Activated naive CD8-positive, alpha-beta T cell treated with anti-CD3 and anti-CD28 coated beads for 36 hours (primary cell): ENCODE measurements around the gene MTR. TPM values are rescaled to one million over a fixed set of nuclear protein-coding genes. Genes with fewer than 3 reads are reported as not detected.

ENCODE experiments used
- DNase-seq: peaks from one replicate; pipeline ENCODE4 v3.0.0; 2021
- H3K27ac Mint-ChIP-seq: one replicate; pipeline ENCODE4 v1.8.0; 2022; ENCODE audit warnings: mild to moderate bottlenecking, moderate library complexity, mixed read lengths
- H3K27me3 Mint-ChIP-seq: one replicate; pipeline ENCODE4 v1.8.0; 2022; ENCODE audit warnings: mild to moderate bottlenecking, mixed read lengths
- H3K36me3 Mint-ChIP-seq: one replicate; pipeline ENCODE4 v1.8.0; 2021; ENCODE audit warnings: mild to moderate bottlenecking, mixed read lengths
- H3K4me1 Mint-ChIP-seq: one replicate; pipeline ENCODE4 v1.8.0; 2021; ENCODE audit warnings: mixed read lengths
- H3K4me3 Mint-ChIP-seq: one replicate; pipeline ENCODE4 v1.8.0; 2022; ENCODE audit warnings: mild to moderate bottlenecking, moderate library complexity, mixed read lengths
- H3K9me3 Mint-ChIP-seq: one replicate; pipeline ENCODE4 v1.8.0; 2022; ENCODE audit warnings: mixed read lengths
- total RNA-seq, 2 experiments: library from RNA; stranded (reverse); gene quantifications; one replicate each; pipeline ENCODE4 v1.2.3, GENCODE V29; 2021

The MTR gene
- total RNA-seq, 2 experiments from 2014 or later = 60.2 to 62.8 TPM

- Mint-ChIP-seq H3K4me1 (peaks cover 6% of the 10 kb centered on the region), H3K9me3 (peaks cover 9% of the 10 kb centered on the region), H3K36me3 (peaks cover 21% of the 10 kb centered on the region), H3K27ac (no peak overlapping the region), H3K4me3 (no peak overlapping the region), H3K27me3 (no peaks in the 10 kb centered on the region)
- no peak for DNase-seq
Observed at GRCh38 chr1:236914375-236914774, 119.3 kb downstream of the MTR start.

- peaks cover 9% of the 10 kb centered on the region for H3K9me3 Mint-ChIP-seq
- H3K36me3 Mint-ChIP-seq = peaks cover 27% of the 10 kb centered on the region
- no peaks in the 10 kb centered on the region for H3K27me3 Mint-ChIP-seq
- H3K4me1 Mint-ChIP-seq = peaks cover 6% of the 10 kb centered on the region
- DNase-seq = no peak
- H3K4me3 Mint-ChIP-seq = no peak overlapping the region
- H3K27ac Mint-ChIP-seq = no peak overlapping the region
Observed at GRCh38 chr1:236916131-236916800, 121.2 kb downstream of the MTR start.

GRCh38 chr1:236917448-236917847 is 122.4 kb downstream of the MTR start:
- Mint-ChIP-seq H3K27ac (no peak overlapping the region), H3K36me3 (peaks cover 30% of the 10 kb centered on the region), H3K9me3 (peaks cover 9% of the 10 kb centered on the region), H3K4me1 (peaks cover 6% of the 10 kb centered on the region), H3K4me3 (no peak overlapping the region), H3K27me3 (no peaks in the 10 kb centered on the region)
- DNase-seq = no peak

DNA sequence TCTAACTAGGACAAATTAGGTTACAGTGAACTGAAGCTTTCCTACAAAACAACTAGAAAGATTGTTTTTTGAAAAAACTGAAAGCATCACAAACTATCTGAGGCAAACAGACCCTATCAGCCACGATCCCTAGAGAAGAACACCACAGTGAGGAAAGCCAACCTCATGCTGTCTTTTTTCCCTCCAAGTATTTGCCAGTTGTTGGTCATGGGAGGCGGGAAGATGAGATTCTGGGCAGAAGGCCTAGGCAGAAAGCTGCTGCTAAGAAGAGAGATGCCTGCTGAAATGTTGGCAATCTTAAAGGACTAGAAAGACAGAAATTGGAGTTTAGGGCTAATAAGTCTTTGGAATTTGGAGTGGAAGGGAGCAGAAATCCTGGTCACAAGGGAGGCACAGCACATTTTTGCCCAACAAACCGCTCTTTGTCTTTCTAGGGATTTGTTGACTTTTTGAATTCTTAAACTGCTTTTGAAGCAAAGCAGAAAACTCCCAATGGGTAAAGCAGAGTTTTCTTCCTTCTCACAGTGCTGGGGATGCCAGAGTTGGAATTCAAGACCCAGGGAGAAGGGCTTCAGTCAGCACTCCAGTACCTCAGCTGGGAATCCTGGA is 125.3 kb downstream of the MTR start:
- no peak for DNase-seq
- Mint-ChIP-seq H3K36me3 (peaks cover 26% of the 10 kb centered on the region), H3K27ac (no peak overlapping the region), H3K4me3 (no peak overlapping the region), H3K27me3 (no peaks in the 10 kb centered on the region), H3K9me3 (peaks cover 9% of the 10 kb centered on the region), H3K4me1 (no peaks in the 10 kb centered on the region)

GRCh38 chr1:236921610-236922009 is 126.5 kb downstream of the MTR start:
- Mint-ChIP-seq H3K4me1 (no peaks in the 10 kb centered on the region), H3K27me3 (peaks cover 3% of the 10 kb centered on the region), H3K9me3 (peaks cover 9% of the 10 kb centered on the region), H3K36me3 (peaks cover 20% of the 10 kb centered on the region), H3K27ac (no peak overlapping the region), H3K4me3 (no peak overlapping the region)
- no peak for DNase-seq

DNA sequence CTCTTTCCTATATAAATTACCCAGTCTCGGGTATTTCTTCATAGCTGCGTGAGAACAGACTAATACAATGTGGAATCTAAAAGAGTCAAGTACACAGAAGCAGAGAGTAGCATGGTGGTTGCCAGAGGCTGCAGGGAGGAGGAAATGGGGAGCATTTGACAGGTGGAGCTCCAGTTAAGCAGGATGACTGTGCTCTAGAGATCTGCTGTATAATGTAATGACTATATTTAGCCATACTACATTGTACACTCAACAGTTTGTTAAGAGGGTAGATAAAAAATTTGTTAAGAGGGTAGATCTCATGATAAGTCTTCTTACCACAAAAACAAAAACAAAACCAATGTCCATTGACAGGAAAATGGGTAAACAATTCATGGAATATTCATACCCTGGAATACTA is 127.1 kb downstream of the MTR start:
- Mint-ChIP-seq H3K4me1 (no peaks in the 10 kb centered on the region), H3K4me3 (no peak overlapping the region), H3K27ac (no peak overlapping the region), H3K27me3 (peaks cover 3% of the 10 kb centered on the region), H3K36me3 (peaks cover 15% of the 10 kb centered on the region), H3K9me3 (peaks cover 5% of the 10 kb centered on the region)
- no peak for DNase-seq

DNA sequence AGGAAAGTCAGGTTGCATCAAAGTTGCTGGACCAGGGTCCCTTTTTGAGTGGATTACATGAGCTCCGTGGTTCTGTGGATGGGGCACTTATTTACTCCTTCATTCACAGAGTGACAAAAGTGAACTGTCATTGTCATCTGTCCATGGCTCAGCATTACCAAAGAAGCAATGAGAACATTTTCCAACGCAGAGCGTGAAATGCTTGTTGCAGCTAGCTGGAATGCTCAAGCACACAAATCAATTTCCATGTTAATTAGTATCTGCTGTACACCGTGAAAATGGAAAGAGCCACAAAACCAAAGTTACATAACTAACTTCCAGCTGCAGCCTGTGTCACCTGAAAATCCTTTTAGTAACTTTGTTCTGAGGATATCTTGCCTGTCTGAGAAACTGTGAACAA is 130.3 kb downstream of the MTR start:
- H3K27ac Mint-ChIP-seq = no peak overlapping the region
- peaks cover 4% of the 10 kb centered on the region for H3K9me3 Mint-ChIP-seq
- H3K4me3 Mint-ChIP-seq = no peak overlapping the region
- peaks cover 3% of the 10 kb centered on the region for H3K36me3 Mint-ChIP-seq
- DNase-seq = no peak
- no peaks in the 10 kb centered on the region for H3K4me1 Mint-ChIP-seq
- peaks cover 3% of the 10 kb centered on the region for H3K27me3 Mint-ChIP-seq

- Mint-ChIP-seq H3K36me3 (no peaks in the 10 kb centered on the region), H3K27me3 (peaks cover 9% of the 10 kb centered on the region), H3K9me3 (peaks cover 6% of the 10 kb centered on the region), H3K4me3 (no peak overlapping the region), H3K27ac (no peak overlapping the region), H3K4me1 (no peaks in the 10 kb centered on the region)
- no peak for DNase-seq
Observed at GRCh38 chr1:236930503-236930902, 135.4 kb downstream of the MTR start.

- no peak for DNase-seq
- Mint-ChIP-seq H3K4me1 (no peaks in the 10 kb centered on the region), H3K27ac (no peak overlapping the region), H3K36me3 (no peaks in the 10 kb centered on the region), H3K9me3 (no peaks in the 10 kb centered on the region), H3K4me3 (no peak overlapping the region), H3K27me3 (peaks cover 4% of the 10 kb centered on the region)
Observed at GRCh38 chr1:236938760-236939159, 143.7 kb downstream of the MTR start.

- no peak for DNase-seq
- Mint-ChIP-seq H3K4me1 (no peaks in the 10 kb centered on the region), H3K27ac (no peak overlapping the region), H3K9me3 (no peaks in the 10 kb centered on the region), H3K36me3 (no peaks in the 10 kb centered on the region), H3K27me3 (no peaks in the 10 kb centered on the region), H3K4me3 (no peak overlapping the region)
Observed at GRCh38 chr1:236942431-236942830, 147.3 kb downstream of the MTR start.

GRCh38 chr1:236944556-236944955 is 149.5 kb downstream of the MTR start:
- Mint-ChIP-seq H3K36me3 (no peaks in the 10 kb centered on the region), H3K27me3 (peaks cover 5% of the 10 kb centered on the region), H3K4me1 (no peaks in the 10 kb centered on the region), H3K27ac (no peak overlapping the region), H3K9me3 (no peaks in the 10 kb centered on the region), H3K4me3 (no peak overlapping the region)
- DNase-seq = no peak

DNA sequence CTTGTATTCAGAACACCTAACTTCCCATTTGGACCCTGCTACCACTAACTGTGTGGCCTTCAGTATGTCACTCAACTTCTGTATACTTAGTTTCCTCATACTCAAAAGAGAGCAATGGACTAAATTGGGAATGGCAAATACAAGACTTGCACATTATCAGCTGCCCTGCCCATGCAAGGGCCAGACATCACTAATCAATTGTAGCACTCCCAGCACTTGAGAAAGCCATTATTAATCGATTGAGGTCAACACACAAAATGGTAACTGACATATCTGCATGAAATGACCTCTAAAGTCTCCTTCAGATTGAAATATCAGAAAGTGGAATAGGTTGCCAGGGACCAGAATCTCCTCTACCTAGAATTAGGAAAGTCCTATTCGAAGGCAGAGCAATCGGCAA is 149.9 kb downstream of the MTR start:
- H3K4me3 Mint-ChIP-seq = no peak overlapping the region
- DNase-seq = no peak
- no peaks in the 10 kb centered on the region for H3K9me3 Mint-ChIP-seq
- no peaks in the 10 kb centered on the region for H3K36me3 Mint-ChIP-seq
- no peaks in the 10 kb centered on the region for H3K4me1 Mint-ChIP-seq
- peaks cover 5% of the 10 kb centered on the region for H3K27me3 Mint-ChIP-seq
- no peak overlapping the region for H3K27ac Mint-ChIP-seq

- Mint-ChIP-seq H3K4me3 (no peak overlapping the region), H3K9me3 (no peaks in the 10 kb centered on the region), H3K27me3 (peaks cover 14% of the 10 kb centered on the region), H3K27ac (no peak overlapping the region), H3K4me1 (no peaks in the 10 kb centered on the region), H3K36me3 (no peaks in the 10 kb centered on the region)
- no peak for DNase-seq
Observed at GRCh38 chr1:236947794-236948193, 152.7 kb downstream of the MTR start.

DNA sequence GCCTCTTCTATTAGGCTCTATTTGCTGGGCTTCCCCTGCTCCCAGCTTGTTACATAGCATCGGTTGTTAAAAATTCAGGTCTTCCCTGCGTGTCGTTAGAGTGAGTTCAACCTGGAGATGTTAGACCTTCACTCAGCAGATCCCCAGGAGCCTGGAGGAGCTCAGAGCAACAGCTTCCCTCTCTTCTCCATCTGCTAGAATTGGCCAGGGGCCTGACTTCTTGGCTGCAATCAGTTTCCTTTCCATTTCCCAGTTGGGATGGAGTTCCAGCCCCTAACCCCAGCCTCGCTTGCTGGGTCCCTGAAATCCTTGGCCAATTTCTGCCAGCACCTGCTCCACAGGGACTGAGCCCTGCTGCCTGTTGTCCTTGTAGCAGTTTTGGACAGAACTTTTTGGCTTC is 153.3 kb downstream of the MTR start:
- H3K4me1 Mint-ChIP-seq = no peaks in the 10 kb centered on the region
- H3K4me3 Mint-ChIP-seq = no peak overlapping the region
- H3K27me3 Mint-ChIP-seq = peaks cover 14% of the 10 kb centered on the region
- H3K27ac Mint-ChIP-seq = no peak overlapping the region
- DNase-seq = no peak
- no peaks in the 10 kb centered on the region for H3K36me3 Mint-ChIP-seq
- H3K9me3 Mint-ChIP-seq = no peaks in the 10 kb centered on the region

DNA sequence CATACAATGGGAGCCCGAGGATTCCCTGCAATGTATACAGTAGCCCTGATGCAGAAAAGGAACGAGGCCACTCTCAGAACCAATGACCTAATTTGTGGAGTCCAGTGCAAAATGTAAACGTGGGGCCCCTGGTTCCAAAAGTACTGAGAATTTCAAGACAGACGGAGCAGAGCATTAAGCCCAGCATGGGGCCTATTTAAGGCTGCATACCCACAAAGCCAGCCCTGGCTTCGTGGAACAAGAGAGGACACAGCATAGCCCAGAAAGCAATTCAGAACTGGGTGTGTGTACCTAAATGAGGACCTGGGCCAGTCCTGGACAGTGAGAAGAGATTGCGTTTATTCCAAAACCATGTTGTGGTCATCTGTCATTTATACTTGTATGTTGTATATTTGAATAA is 153.9 kb downstream of the MTR start:
- DNase-seq = no peak
- H3K4me1 Mint-ChIP-seq = no peaks in the 10 kb centered on the region
- H3K4me3 Mint-ChIP-seq = no peak overlapping the region
- peaks cover 17% of the 10 kb centered on the region for H3K27me3 Mint-ChIP-seq
- no peaks in the 10 kb centered on the region for H3K36me3 Mint-ChIP-seq
- no peaks in the 10 kb centered on the region for H3K9me3 Mint-ChIP-seq
- no peak overlapping the region for H3K27ac Mint-ChIP-seq

- no peak overlapping the region for H3K4me3 Mint-ChIP-seq
- H3K27ac Mint-ChIP-seq = no peak overlapping the region
- H3K27me3 Mint-ChIP-seq = peaks cover 21% of the 10 kb centered on the region
- peaks cover 4% of the 10 kb centered on the region for H3K9me3 Mint-ChIP-seq
- no peaks in the 10 kb centered on the region for H3K36me3 Mint-ChIP-seq
- no peak for DNase-seq
- no peaks in the 10 kb centered on the region for H3K4me1 Mint-ChIP-seq
Observed at GRCh38 chr1:236950365-236950764, 155.3 kb downstream of the MTR start.
